OCI-LY7 (cell line): Measurements from ENCODE around the gene TNS1. TPM values are rescaled to one million over a fixed set of nuclear protein-coding genes. Genes with fewer than 3 reads are reported as not detected.

Source experiments
- BruUV-seq: library from RNA; stranded (reverse); fragments of 400-500 nt; replicated peaks from 2 replicates; lab custom pipeline; 2021; lab: Mats Ljungman, UMichigan
- CTCF ChIA-PET: fragments of 300-600 bp; sonication (Branson Sonifier 250); formaldehyde crosslinking; loops from one replicate; lab custom pipeline; 2022; ENCODE audit warnings: antibody characterized with exemption; ENCODE audit not compliant: unreplicated experiment; lab: Charles Lee
- POLR2A ChIA-PET: fragments of 300-600 bp; sonication (Branson Sonifier 250); formaldehyde crosslinking; loops from one replicate; lab custom pipeline; 2022; ENCODE audit warnings: antibody characterized with exemption; lab: Charles Lee
- DNase-seq: peaks from one replicate; pipeline ENCODE4 v3.0.0-alpha.2; 2015; ENCODE audit warnings: low spot score
- H2AFZ ChIP-seq: fragments of 200-600 bp; sonication (generic), shearing (Covaris generic); 2 replicates; pipeline ENCODE4 v1.6.1; 2014; ENCODE audit warnings: mild to moderate bottlenecking, antibody characterized with exemption, low read length, moderate library complexity
- H3K27ac ChIP-seq: fragments of 200-600 bp; sonication (generic); 2 replicates; pipeline ENCODE4 v1.5.1; 2014; ENCODE audit warnings: mixed run types, low read depth, mild to moderate bottlenecking, moderate library complexity, low read length, inconsistent platforms; ENCODE audit not compliant: poor library complexity, severe bottlenecking
- H3K36me3 ChIP-seq: fragments of 200-600 bp; sonication (generic); 2 replicates; pipeline ENCODE4 v1.6.1; 2014; ENCODE audit warnings: mild to moderate bottlenecking, antibody characterized with exemption, low read length, moderate library complexity, mixed read lengths; ENCODE audit not compliant: insufficient read depth
- H3K4me1 ChIP-seq: fragments of 200-600 bp; sonication (generic); 2 replicates; pipeline ENCODE4 v1.5.1; 2014; ENCODE audit warnings: mild to moderate bottlenecking, low read length; ENCODE audit not compliant: insufficient read depth, poor library complexity, severe bottlenecking
- H3K4me2 ChIP-seq: fragments of 200-600 bp; sonication (generic); 2 replicates; pipeline ENCODE4 v1.6.1; 2014; ENCODE audit warnings: mild to moderate bottlenecking, low read length
- H3K4me3 ChIP-seq: fragments of 200-600 bp; sonication (generic); 2 replicates; pipeline ENCODE4 v1.5.1; 2014; ENCODE audit warnings: mild to moderate bottlenecking, low read depth, low read length; ENCODE audit not compliant: poor library complexity, severe bottlenecking
- H3K79me2 ChIP-seq: fragments of 200-600 bp; sonication (generic); 2 replicates; pipeline ENCODE4 v1.6.1; 2016; ENCODE audit warnings: low read depth, mild to moderate bottlenecking, low read length, moderate library complexity, mixed read lengths; ENCODE audit not compliant: insufficient read depth
- H3K9me2 ChIP-seq: fragments of 200-600 bp; sonication (generic); 2 replicates; pipeline ENCODE4 v1.6.1; 2016; ENCODE audit warnings: mild to moderate bottlenecking, low read length, mixed read lengths; ENCODE audit not compliant: insufficient read depth
- H3K9me3 ChIP-seq: fragments of 200-600 bp; sonication (generic); 2 replicates; pipeline ENCODE4 v1.6.1; 2014; ENCODE audit warnings: mild to moderate bottlenecking, mixed run types, low read length, mixed read lengths
- H4K20me1 ChIP-seq: fragments of 200-600 bp; sonication (generic); 2 replicates; pipeline ENCODE4 v1.6.1; 2014; ENCODE audit warnings: mild to moderate bottlenecking, antibody characterized with exemption, low read length, moderate library complexity, mixed read lengths; ENCODE audit not compliant: insufficient read depth
- EZH2phosphoT487 ChIP-seq: fragments of 200-600 bp; sonication (generic); IDR thresholded peaks from 2 replicates; pipeline ENCODE4 v1.6.1; 2018; ENCODE audit warnings: low read depth, borderline replicate concordance, mild to moderate bottlenecking, mixed run types, antibody characterized with exemption, low read length, moderate library complexity, mixed read lengths
- intact Hi-C: fragments of 100-400 bp; cut with micrococcal nuclease; formaldehyde crosslinking; loops from one replicate; pipeline ENCODE4 v1.10.0; 2022; ENCODE audit not compliant: unreplicated experiment
- total RNA-seq, 2 experiments: library from RNA; depleted of rRNA in 1 of 2; stranded (reverse); fragments of >200 nt in 1 of 2; shearing (Covaris generic) in 1 of 2; gene quantifications; 2 replicates each; pipeline ENCODE4 v1.2.3, GENCODE V29; 2014 to 2022
- TF ChIP-seq, protein P1 (sequence below): fragments of 200-600 bp; sonication (generic); conservative IDR thresholded peaks from 2 replicates; pipeline ENCODE4 v1.5.1; 2014; ENCODE audit warnings: mild to moderate bottlenecking, antibody characterized with exemption, low read length, moderate library complexity, mixed read lengths

Gene TNS1
- total RNA-seq, 2 experiments from 2014 or later = not detected

DNA sequence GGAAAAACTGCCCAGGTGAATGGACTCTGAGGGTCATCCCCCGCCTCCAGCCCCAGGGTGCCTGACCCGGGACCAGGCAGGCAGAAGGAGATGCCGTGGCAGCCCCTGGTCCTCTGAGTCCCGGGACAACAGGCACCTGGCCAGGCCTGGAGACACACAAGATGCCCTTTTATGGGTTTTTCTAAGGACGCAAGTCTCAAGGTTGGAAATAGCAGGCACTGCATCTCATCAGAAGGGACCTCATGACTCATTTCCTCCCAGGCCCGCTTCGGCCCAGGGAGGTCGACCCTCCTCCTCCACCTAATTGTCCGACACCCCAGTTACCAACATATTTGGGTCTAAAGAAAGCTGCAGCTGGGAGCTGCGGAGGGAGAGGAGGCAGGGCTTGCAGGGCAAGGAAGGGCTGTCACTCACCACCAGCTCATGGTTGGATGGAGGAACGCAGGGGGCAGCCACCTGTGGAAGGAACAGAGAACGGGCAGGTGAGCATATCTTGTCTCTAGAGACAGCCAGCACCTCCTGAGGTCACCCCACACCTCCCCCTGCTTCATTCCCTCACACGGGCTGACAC is 82.9 kb downstream of the TNS1 start:
- intact Hi-C loops = no loop called here
- no peaks in the 10 kb centered on the region for H4K20me1 ChIP-seq
- no peaks in the 10 kb centered on the region for H3K79me2 ChIP-seq
- TF ChIP-seq, protein P1, sequence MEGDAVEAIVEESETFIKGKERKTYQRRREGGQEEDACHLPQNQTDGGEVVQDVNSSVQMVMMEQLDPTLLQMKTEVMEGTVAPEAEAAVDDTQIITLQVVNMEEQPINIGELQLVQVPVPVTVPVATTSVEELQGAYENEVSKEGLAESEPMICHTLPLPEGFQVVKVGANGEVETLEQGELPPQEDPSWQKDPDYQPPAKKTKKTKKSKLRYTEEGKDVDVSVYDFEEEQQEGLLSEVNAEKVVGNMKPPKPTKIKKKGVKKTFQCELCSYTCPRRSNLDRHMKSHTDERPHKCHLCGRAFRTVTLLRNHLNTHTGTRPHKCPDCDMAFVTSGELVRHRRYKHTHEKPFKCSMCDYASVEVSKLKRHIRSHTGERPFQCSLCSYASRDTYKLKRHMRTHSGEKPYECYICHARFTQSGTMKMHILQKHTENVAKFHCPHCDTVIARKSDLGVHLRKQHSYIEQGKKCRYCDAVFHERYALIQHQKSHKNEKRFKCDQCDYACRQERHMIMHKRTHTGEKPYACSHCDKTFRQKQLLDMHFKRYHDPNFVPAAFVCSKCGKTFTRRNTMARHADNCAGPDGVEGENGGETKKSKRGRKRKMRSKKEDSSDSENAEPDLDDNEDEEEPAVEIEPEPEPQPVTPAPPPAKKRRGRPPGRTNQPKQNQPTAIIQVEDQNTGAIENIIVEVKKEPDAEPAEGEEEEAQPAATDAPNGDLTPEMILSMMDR = no peak
- no peak for TF ChIP-seq EZH2phosphoT487
- POLR2A ChIA-PET = interaction anchor here (0.6 kb wide), 1 partner anchor 86 kb away, joined by 3 read pairs; no protein-coding TSS in a partner anchor
- no peak overlapping the region for H3K27ac ChIP-seq
- no peak overlapping the region for H2AFZ ChIP-seq
- H3K36me3 ChIP-seq = no peaks in the 10 kb centered on the region
- BruUV-seq = no TSS peak
- no peaks in the 10 kb centered on the region for H3K9me2 ChIP-seq
- no peak overlapping the region for H3K4me3 ChIP-seq
- no peaks in the 10 kb centered on the region for H3K4me1 ChIP-seq
- CTCF ChIA-PET = no interaction called here
- H3K9me3 ChIP-seq = no peaks in the 10 kb centered on the region
- no peak overlapping the region for H3K4me2 ChIP-seq
- DNase-seq = no peak

DNA sequence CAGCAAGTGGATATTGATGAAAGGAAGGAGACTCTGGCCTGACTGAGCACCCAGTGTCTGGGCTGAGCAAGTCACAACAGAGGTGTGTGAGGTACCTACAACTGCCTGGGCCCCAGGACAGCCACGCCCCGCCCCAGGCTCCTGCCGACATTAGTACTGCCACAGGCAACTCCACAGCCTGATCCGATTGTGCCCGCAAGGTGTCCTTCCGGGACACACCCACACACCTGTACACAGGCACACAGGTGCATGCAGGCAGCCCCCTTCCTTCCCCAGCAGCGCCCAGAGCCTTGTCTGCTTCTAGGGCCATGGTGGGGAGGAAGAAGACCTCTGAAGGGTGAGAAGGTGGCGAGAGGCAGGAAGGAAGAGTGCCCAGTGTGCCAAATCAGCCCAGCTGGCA is 83.6 kb downstream of the TNS1 start:
- H3K4me3 ChIP-seq = no peak overlapping the region
- no peak for TF ChIP-seq EZH2phosphoT487
- TF ChIP-seq, protein P1 = no peak
- no peaks in the 10 kb centered on the region for H3K4me1 ChIP-seq
- H4K20me1 ChIP-seq = no peaks in the 10 kb centered on the region
- POLR2A ChIA-PET = no interaction called here
- no TSS peak for BruUV-seq
- no peaks in the 10 kb centered on the region for H3K36me3 ChIP-seq
- CTCF ChIA-PET = no interaction called here
- H3K27ac ChIP-seq = no peak overlapping the region
- no peaks in the 10 kb centered on the region for H3K9me2 ChIP-seq
- DNase-seq = no peak
- intact Hi-C loops = no loop called here
- H3K4me2 ChIP-seq = no peak overlapping the region
- no peak overlapping the region for H2AFZ ChIP-seq
- no peaks in the 10 kb centered on the region for H3K9me3 ChIP-seq
- no peaks in the 10 kb centered on the region for H3K79me2 ChIP-seq

DNA sequence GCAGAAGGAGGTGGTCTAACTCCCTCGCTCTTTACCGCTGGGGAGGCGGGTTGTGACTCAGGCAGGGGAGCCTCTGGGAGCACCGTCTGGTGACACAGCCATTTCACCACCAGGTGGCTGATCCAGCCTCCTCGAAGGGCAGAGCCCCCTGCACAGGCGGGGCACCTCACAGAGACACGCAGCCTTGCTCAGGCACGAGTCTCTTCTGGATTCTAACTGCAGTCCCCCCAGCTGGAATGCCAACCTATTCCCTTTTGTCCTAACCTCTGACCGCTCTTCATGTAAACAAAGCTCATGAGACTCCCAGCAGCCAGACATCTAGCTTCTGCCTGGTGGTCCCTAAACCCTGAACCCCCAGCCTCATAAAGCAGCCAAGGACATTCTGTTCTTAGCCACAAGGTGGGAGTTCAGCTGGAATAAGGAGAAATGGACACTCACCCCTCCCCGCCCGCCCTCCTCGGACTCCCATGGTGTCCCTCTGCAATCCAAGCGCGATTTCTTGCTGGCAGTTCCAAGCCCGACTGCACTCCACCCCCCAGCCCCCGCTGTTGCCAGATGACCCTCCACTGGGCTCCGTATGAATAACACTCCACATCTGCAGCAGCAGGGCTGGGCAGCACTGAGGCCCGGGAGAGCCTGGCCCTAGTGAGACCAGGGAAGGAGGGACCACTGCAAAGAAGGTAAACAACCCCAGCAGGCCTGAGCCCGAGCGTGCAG is 84.3 kb downstream of the TNS1 start:
- Histone ChIP-seq H4K20me1 (no peaks in the 10 kb centered on the region), H3K9me3 (no peaks in the 10 kb centered on the region), H3K79me2 (no peaks in the 10 kb centered on the region), H3K4me1 (no peaks in the 10 kb centered on the region), H3K36me3 (no peaks in the 10 kb centered on the region), H2AFZ (no peak overlapping the region), H3K4me2 (no peak overlapping the region), H3K4me3 (no peak overlapping the region), H3K9me2 (no peaks in the 10 kb centered on the region), H3K27ac (no peak overlapping the region)
- intact Hi-C loops = no loop called here
- no TSS peak for BruUV-seq
- no peak for TF ChIP-seq EZH2phosphoT487
- TF ChIP-seq, protein P1 = no peak
- POLR2A ChIA-PET = interaction anchor here (0.6 kb wide), 1 partner anchor 166 kb away, joined by 3 read pairs; no protein-coding TSS in a partner anchor
- no peak for DNase-seq
- CTCF ChIA-PET = interaction anchor here (1.0 kb wide), 1 partner anchor 38 kb away, joined by 3 read pairs; no protein-coding TSS in a partner anchor
